Upper lobe of right lung (tissue), 1 donor: Measurements from ENCODE around the gene DNAJB1. TPM values are rescaled to one million over a fixed set of nuclear protein-coding genes. Genes with fewer than 3 reads are reported as not detected.

Experiments
- ATAC-seq: fragments of 200-7000 bp; cut with Tn5 transposase; one replicate; pipeline ENCODE4 v1.9.1; 2020; ENCODE audit warnings: mild to moderate bottlenecking, moderate library complexity
- DNase-seq: peaks from one replicate; pipeline ENCODE4 v3.0.0-alpha.2; 2020
- H3K27ac ChIP-seq: fragments of 200-600 bp; one replicate; pipeline ENCODE4 v1.8.0; 2022
- H3K27me3 ChIP-seq: fragments of 200-600 bp; one replicate; pipeline ENCODE4 v1.8.0; 2022; ENCODE audit warnings: mild to moderate bottlenecking
- H3K36me3 ChIP-seq: fragments of 200-600 bp; one replicate; pipeline ENCODE4 v1.8.0; 2022
- H3K4me1 ChIP-seq: fragments of 200-600 bp; one replicate; pipeline ENCODE4 v1.8.0; 2022
- H3K4me3 ChIP-seq: fragments of 200-600 bp; one replicate; pipeline ENCODE4 v1.8.0; 2022; ENCODE audit warnings: mild to moderate bottlenecking
- H3K9me3 ChIP-seq: fragments of 200-600 bp; one replicate; pipeline ENCODE4 v1.8.0; 2022
- CTCF ChIP-seq: fragments of 200-600 bp; IDR thresholded peaks from one replicate; pipeline ENCODE4 v1.8.0; 2022; ENCODE audit warnings: antibody characterized with exemption
- intact Hi-C: fragments of 100-400 bp; cut with DNase I; formaldehyde crosslinking; loops from one replicate; pipeline ENCODE4 v1.11.0; 2022
- total RNA-seq: library from RNA; stranded (reverse); fragmentation: NEBNext Ultra II Directional; extraction: Animal tissue kit (Norgen Biotek cat#: 25700); gene quantifications from one replicate; pipeline ENCODE4 v1.2.1, GENCODE V29; 2021
- donor health status: DM: no; HTN: yes; CAD: no; lungs with severe emphysema.

Gene DNAJB1
- total RNA-seq, 1 donor from 2014 or later: 99.7 TPM

- intact Hi-C loops: no loop called here
- no peak for TF ChIP-seq CTCF
- peak overlapping the region; percentile 66 for H3K27ac ChIP-seq
Observed at GRCh38 chr19:14528419-14529253, 10.4 kb upstream of the DNAJB1 start.

GRCh38 chr19:14526423-14526822, 8.2 kb upstream of the DNAJB1 start:
- no peak overlapping the region for H3K27ac ChIP-seq
- H3K27me3 ChIP-seq: no peaks in the 10 kb centered on the region
- intact Hi-C loops: no loop called here
- peaks cover 9% of the 10 kb centered on the region for H3K4me1 ChIP-seq
- no peak for TF ChIP-seq CTCF
- no peak overlapping the region for H3K4me3 ChIP-seq
- no peaks in the 10 kb centered on the region for H3K36me3 ChIP-seq
- no peak for ATAC-seq
- H3K9me3 ChIP-seq: no peaks in the 10 kb centered on the region
- no peak for DNase-seq

More at GRCh38 chr19:14528419-14529253, 10.4 kb upstream of the DNAJB1 start:
- peaks cover 9% of the 10 kb centered on the region for H3K4me1 ChIP-seq
- ATAC-seq (no peak), DNase-seq (peak; percentile 72)
- no peaks in the 10 kb centered on the region for H3K27me3 ChIP-seq
- peak overlapping the region; percentile 79 for H3K4me3 ChIP-seq
- H3K36me3 ChIP-seq: no peaks in the 10 kb centered on the region
- H3K9me3 ChIP-seq: no peaks in the 10 kb centered on the region

- DNase-seq (no peak), ATAC-seq (no peak)
- H3K9me3 ChIP-seq: no peaks in the 10 kb centered on the region
- H3K27me3 ChIP-seq: no peaks in the 10 kb centered on the region
- TF ChIP-seq CTCF: no peak
- no peak overlapping the region for H3K4me3 ChIP-seq
- peaks cover 6% of the 10 kb centered on the region for H3K4me1 ChIP-seq
- H3K27ac ChIP-seq: no peak overlapping the region
- no peaks in the 10 kb centered on the region for H3K36me3 ChIP-seq
- intact Hi-C loops: no loop called here
Observed at GRCh38 chr19:14525729-14526128, 7.5 kb upstream of the DNAJB1 start.

- Histone ChIP-seq H3K4me1 (peaks cover 21% of the 10 kb centered on the region), H3K36me3 (peaks cover 10% of the 10 kb centered on the region), H3K27me3 (no peaks in the 10 kb centered on the region), H3K9me3 (no peaks in the 10 kb centered on the region), H3K4me3 (no peak overlapping the region), H3K27ac (no peak overlapping the region)
- ATAC-seq (no peak), DNase-seq (no peak)
- intact Hi-C loops: no loop called here
- no peak for TF ChIP-seq CTCF
Observed at GRCh38 chr19:14520543-14520942, 2.3 kb upstream of the DNAJB1 start.

GRCh38 chr19:14519860-14520407, 1.7 kb upstream of the DNAJB1 start:
- Histone ChIP-seq H3K4me1 (peaks cover 28% of the 10 kb centered on the region), H3K27ac (peak overlapping the region; percentile 95), H3K9me3 (no peaks in the 10 kb centered on the region), H3K4me3 (no peak overlapping the region), H3K27me3 (no peaks in the 10 kb centered on the region), H3K36me3 (peaks cover 16% of the 10 kb centered on the region)
- DNase-seq: no peak
- intact Hi-C loops: no loop called here
- TF ChIP-seq CTCF: no peak
- no peak for ATAC-seq
